Kidney glomerular epithelial cell (primary cell): ENCODE results near the gene BMP7.
"Not testable (repeated sequence)": the region's sequence is repeated elsewhere in the genome, so short reads cannot be mapped to it uniquely, and the experiment has no call there.

Experiments used
- DNase-seq: peaks from one replicate; lab custom pipeline; 2025; lab: John Stamatoyannopoulos, UW

BMP7 gene

DNA sequence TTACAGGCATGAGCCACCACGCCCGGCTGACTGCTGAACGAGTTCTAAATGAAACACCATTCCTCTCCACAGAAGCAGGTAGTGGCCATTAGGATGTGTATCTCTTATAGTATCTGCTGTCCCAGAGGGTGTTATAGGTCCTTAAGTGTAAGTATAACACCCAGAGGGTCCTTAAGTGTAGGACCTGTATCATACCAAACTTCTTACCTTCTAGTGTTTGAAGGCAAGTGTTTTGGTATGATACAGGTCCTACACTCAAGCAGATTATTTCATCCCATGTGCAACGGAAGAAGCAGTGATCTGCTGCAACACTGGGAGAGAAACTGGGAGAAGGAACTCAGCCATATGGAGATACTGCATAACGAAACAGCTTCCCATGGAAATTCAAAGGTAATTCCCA lies 17.4 kb downstream of the BMP7 start:
- DNase-seq = no peak

DNA sequence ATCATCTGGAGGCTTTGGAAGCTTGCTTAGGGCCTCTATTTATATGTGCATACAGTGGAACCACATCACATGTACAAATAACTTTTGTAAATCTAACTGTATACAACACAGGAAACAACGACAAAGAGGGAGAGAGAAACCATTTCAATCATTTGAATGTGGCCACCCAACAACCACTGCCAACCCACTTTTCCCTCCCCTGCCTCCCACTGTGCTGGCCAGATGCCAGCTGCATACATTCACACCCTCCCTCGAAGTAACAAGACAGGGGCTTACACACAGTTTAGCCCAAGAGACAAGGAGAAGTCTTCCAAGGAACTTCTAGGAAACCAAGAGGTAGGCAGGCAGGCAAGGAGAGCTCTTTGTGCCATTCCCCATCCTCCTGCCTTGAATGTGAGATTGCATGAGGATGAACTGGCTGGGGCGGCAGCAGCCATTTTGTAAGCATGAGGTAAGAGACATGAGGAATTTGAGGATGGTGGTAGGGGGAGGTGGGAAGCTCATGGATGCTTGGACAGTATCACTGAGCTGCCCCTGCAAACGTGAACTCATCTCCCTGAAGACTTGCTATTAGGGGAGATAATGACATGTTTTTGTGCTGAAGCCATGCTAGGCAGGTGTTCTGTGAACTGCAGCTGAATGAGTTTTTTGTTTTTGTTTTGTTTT lies 18.2 kb downstream of the BMP7 start:
- no peak for DNase-seq

DNA sequence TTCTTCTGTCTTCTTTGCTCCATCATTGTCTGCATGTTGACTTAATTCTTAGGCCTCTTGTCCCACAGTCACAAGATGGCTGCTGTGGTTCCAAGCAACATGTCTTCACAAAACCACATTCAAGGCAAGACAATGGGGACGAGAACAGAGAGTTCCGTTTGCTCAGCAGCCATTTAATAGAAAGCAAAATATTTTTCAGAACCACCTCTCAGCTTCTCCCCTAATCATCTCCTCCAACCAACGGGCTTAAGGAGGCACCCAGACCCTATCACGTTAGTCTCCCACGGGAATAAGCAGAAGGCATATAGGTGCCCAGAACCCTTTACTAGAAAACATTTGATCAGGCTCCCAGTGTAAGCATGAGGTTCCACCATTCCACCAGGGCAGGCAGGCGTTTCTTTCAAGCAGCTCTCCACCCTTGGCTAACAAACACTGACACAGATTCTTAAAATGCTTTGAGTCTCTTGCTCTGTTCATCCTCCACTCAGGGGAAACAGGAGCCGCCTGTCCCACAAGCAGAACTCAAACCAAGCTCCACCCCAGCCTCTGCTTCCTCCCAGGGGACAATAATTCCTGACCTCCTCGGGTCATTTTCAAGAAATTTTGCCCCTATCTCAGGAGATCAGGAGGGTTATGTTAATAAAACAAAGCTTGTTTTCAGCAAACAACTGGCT lies 19.0 kb downstream of the BMP7 start:
- peak; percentile 14 for DNase-seq

DNA sequence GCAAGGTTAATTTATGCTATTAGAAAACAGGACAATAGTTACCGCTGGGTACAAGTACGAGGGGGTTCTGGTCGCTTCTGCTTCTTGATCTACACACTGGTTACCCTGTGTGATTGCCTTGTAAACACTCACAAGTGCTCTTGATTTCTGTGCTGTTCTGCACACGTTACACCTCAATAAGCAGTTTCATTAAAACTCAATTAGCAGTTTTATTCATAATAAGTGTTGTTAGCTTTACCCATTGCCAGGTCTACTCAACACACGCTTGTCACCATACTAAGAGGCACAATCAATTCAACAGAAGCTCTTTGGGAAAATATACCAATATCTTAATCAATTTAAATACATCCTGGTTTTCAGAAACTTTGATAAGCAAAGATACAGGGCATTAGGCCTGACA lies 20.4 kb downstream of the BMP7 start:
- no peak for DNase-seq

DNA sequence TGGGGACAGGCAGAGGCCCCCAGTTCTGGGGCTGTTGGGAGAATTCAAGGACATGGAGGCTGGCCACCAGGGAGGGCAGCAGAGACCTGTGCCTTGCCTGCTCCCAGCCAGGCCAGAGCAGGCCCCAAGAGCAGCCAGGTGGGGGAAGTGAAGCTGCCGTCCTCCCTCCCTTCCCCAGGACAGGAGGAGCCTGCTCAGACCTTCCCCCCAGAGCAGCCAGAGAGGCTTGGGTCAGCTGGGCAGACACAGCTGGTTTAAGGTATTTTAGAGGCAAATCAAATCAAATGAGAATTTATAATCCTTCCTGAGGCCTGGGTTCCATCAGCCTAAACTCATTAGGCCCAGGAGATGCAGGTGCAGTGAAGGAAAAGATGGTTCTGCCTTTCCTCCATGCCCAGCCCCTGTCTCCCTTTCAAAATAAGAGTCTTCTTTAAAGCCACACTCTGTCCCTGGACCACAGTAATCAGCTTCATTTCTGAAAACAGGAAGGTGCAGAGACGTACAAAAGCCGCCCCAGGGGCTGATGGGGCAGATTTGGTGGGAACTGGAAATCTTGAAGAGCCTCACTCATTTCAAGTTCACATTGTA lies 21.7 kb downstream of the BMP7 start:
- DNase-seq = no peak

DNA sequence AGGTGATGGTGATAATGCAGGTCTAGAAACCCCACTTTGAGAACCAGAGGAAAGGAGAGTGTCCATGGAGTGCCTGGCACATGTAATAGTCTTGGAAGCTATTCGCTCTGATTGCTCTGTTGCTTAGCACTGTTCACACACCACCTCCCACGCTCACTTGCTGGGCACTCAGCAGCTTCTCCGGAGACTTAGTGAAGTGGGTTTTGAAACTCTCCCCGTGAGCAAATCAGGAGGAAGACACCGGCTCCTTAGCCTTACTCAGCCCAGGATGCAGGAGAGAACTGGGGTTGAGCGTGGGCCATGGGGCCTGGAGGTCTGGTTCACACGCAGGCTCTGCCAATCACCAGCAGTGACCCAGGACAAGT lies 22.2 kb downstream of the BMP7 start:
- DNase-seq = peak; percentile 84

DNA sequence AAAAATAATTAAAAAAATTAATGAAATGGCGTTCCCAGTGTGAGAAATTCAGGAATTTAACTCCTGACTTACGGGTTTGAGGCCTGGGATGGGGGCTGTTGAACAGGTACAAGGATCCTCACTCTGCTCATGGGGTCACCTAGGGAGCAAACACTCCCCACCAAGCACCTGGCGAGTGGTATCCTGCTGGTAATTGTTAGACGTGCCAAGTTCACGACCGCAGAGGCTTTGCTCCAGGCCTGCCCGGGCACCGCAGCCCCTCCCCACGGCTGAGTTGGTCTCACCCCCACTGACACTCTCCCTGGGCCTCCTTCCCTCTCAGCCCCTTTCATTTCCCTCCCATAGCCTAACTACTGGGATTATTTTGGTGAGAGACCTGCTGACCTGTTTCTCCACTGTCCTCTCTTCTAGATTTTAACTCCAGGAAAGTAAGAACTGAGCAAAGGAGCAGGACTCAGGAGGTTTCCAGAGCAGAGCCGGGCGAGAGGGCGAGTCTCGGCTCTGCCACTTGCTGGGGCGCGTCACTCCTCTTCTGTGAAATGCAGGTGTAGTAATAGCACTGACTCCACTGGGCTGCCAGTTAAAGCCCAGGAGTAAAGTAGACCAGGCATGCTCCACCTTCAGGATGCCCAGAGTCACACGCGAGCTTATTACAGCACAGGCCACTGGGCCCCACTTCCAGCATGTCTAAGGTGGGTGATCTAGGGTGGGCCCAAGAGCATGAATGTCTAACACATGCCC lies 22.8 kb downstream of the BMP7 start:
- DNase-seq = peak; percentile 64

DNA sequence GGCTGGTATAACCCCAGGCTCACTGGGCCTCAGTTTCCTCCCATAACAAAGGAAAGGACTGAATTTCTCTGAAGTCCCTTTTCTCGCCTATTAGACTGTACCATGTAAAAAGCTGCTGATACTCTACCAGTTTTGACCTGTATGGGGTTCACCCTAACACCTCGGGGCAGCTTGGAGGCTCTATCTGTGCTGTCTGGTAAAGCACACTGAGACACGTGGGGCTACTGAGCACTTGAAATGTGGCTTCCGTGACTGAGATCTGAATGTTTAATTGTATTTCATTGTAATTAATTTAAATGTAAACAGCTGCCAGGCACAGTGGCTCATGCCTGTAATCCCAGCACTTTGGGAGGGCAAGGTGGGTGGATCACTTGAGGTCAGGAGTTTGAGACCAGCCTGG lies 24.0 kb downstream of the BMP7 start:
- DNase-seq = no peak

DNA sequence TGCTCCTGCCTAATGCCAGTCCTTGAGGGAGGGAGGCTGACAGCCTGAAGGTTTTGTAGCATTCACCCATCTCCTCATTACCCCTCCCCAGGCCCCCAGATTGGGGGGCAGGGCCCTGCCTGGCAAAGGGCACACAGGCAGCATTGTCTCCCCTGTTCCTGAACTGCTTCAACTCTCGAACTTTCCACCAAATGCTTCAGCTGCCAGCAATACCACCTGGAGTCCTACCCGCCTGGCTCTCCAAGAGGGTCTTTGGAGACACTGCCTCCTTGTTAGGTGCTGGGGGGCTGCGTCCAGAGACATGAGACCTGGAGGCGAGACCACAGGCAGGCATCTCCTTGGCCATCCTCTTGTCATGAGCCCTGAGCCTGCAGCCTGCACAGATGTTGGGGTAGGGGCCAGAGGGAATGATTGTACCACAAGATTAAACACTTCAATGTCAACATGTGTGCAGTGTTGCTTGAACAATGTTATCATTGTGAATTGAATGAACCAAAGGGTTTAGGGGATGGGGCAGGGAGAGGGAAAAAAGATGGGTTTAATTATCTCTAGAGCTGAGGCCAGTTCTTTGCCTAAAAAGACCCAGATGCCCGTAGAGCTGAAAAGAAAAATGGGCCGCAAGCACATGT lies 25.0 kb downstream of the BMP7 start:
- DNase-seq = no peak

DNA sequence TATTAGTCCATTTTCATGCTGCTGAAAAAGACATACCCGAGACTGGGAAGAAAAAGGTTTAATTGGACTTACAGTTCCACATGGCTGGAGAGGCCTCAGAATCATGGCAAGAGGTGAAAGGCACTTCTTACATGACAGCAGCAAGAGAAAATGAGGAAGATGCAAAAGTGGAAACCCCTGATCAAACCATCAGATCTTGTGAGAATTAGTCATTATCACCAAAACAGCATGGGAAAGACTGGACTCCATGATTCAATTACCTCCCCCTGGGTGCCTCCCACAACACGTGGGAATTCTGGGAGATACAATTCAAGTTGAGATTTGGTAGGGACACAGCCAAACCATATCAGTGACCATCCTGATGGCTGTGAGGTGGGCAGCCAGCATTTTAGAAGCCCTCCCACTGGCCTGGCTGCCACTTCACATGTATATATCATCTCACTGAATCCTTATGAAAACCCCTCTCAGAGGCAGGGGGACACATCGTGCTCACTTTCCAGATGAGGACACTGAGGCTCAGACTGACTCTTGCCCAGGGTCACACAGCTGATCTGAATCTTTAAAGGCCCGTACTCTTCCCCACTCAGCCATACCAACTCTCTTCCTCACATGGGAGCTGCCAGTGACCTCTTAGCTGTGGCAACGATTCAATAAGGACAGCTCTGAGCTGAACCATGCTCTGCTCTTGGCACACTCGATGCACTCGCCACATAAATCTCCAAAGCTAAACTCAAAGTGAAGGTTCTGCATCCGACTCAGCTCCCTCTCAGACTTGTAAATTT lies 25.7 kb downstream of the BMP7 start:
- DNase-seq = peak; percentile 43

DNA sequence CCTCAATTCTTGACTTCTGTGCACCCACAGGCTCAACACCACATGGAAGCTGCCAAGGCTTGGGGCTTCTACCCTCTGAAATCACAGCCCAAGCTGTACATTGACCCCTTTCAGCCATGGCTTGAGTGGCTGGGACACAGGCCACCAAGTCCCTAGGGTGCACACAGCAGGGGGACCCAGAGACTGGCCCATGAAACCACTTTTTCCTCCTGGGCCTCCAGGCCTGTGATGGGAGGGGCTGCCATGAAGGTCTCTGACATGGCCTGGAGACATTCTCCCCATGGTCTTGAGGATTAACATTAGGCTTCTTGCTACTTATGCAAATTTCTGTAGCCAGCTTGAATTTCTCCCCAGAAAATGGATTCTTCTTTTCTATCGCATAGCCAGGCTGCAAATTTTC lies 26.7 kb downstream of the BMP7 start:
- DNase-seq = not testable (repeated sequence)

DNA sequence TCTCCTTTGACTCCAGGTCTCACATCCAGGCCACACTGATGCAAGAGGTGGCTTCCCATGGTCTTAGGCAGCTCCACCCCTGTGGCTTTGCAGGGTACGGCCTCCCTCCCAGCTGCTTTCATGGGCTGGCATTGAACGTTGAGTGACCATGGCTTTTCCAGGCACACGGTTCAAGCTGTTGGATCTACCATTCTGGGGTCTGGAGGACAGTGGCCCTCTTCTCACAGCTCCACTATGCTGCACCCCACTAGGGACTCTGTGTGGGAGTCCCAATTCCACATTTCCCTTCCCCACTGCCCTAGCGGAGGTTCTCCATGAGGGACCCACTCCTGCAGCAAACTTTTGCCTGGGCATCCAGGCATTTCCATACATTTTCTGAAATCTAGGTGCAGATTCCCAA lies 27.1 kb downstream of the BMP7 start:
- not testable (repeated sequence) for DNase-seq

DNA sequence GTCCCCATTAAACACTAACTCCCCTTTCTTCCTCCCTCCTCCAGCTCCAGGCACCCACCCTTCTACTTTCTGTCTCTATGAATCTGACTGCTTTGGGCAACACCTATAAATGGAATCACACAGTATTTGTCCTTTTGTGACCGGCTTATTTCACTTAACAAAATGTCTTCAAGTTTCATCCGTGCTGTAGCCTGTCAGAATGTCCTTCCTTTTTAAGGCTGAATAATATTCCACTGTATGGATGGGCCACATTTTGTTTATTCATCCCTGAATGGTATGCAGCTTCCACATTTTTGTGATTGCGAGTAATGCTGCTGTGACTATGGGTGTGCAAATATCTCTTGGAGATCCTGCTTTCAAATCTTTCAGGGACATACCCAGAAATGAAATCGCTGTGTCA lies 28.4 kb downstream of the BMP7 start:
- DNase-seq = no peak

DNA sequence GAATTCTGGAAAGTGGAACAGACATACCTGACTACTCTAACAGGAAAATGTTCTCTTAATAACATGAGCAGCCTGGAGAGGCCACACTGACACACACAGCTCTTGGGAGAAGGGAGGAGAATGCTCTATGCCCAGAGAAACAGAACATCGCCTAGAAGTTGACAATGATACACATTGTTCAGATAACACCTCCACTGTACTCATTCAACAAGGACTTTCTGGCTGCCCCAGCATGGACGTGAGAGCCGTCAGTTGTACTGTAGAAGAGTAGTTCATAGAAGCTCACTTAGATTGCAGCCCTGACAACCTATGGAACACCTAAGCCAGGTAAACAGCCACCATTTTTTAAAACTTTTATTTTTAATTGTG lies 28.9 kb downstream of the BMP7 start:
- DNase-seq = no peak

DNA sequence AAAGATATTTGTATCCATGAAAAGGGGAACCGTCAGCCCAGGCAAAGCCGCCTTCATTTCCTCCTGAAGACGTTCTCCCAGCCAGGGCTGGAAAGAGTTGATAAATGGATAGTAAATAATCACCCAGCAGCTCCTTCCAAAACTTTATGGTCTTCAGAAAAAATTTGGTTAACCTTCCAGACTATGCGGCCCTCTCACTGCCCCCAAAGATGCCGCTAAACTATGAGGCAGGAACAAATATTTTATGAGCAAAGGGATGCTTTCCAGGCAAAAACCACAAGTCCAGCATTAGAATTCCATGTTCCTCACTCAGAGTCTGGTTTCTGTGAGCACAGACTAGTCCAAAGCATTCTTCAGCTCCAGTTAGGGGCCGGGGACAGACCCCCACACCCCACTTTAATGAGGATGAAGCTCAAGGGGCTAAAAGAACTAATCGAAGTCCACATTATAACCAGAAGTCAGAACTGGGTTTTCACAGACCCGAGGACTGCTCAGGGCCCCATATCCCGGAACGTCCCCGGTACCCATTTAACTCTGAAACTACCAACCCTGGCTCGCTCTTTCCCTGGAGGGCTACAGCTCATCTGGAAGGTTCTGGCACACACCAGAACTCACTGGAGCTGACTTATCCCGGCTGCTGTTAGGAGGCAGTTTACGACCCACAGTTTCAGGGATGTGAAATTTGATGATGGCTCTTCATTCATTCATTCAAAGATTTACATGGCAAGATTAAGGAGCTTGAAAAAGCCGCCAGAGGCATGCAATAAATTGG lies 29.4 kb downstream of the BMP7 start:
- no peak for DNase-seq

DNA sequence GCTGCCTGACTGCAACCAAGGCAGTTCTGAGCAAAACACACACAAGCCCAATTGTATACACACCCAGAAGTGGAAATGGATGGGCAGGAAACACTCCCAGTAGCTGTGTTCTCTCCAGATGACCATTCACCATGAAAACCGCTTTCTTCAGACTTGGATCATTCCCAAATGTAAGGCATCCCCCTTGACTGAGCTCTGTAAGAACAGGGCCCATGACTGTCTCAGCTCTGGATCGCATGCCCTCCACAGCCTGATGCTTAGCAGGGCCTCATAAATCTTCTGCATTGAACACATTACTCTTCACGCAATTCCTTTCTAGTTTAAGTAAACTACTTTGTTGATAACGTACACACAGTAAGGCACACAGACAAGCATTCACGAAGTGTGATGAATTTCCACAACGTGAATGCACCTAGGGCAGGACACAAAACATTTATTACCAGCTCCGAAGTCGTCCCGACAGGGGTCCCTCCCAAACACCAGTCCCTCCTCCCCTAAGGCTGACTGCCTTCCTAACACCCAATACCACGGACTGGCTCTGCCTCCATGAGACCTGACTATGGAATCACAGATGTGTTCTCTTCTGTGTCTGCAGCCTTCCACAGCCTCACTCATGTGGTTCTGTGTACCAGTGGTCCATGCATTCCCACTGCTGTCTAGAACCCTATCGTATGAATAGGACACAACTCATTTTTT lies 31.7 kb downstream of the BMP7 start:
- DNase-seq = no peak

DNA sequence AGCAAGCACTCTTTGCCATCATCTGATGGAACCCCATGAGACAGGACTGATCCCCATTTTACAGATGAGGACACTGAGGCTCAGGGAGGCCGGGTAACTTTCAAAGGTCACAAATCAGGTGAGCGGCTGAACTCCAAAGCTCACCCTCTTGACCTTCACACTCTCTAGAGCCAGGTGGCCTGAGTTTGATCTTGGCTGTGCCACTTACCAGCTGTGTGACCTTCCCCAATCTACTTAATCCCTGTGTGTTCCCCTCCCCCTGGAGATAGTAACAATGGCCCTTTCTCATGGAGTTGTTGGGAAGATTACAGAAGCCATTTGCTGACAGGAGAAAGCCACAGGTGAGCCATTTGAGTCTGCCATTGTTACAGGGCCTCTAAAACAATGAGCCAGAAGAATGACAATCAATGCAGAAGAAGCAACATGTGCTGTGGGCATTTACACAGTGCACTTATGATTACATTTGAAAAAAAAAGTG lies 34.5 kb downstream of the BMP7 start:
- no peak for DNase-seq

DNA sequence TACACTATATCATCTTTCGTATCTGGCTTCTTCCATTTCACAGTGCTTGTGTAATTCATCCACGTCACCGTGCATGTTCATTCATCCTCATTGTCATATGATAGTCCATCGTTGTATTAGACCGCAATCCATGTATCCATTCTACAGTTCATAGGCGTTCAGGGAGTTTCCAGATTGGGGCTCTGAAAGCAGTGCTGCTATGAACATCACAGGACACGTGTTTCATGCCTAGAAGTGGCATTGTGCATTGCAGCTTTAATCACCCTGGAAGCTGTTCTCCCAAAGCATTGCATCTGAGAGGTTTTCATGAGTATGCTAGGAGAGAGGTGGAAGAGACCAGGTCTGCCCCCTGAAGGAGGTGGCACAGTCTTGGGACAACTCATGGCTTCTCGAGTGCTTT lies 35.3 kb downstream of the BMP7 start:
- no peak for DNase-seq

DNA sequence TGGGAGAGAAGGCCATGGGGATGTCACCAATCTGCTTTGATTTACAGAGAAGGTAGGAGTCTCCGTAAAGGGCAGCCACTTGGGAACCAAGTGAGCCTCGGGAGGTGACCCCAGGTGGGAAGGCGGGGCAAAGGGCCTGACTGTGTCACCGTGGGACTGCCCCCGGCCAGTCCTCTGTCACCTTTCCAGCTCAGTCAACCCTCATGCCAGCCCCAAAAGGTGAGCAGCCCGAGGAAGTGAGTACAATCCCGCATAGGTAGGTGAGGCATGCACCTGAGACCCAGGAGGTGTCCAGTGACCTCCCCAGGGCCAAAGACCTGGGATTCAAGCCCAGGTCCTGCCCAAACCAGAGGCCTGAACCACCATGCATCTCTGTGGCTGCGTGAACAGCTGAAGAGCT lies 36.2 kb downstream of the BMP7 start:
- DNase-seq = no peak

DNA sequence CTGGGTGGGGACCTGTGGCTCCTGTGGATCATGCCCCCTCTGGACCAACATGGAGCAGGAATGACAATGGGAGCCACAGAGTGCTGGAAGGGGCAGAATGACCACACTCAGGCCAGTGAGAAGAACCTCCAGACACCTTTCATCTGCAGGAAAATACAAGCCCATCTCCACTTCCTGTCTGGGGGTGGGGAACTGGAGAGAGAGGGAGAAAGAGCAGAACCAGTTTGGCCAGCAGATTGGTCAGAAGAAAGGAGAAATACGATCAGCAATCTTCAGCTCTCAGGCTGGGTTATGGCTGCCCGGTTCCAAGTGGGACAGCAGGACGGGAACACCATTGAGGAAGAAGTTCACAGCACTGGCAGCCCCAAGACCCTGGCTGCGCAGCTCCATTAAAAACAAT lies 37.0 kb downstream of the BMP7 start:
- no peak for DNase-seq
